NCI-H526 (cell line): Measurements from ENCODE around the gene FPGS.
"Not testable (repeated sequence)": the region's sequence is repeated elsewhere in the genome, so short reads cannot be mapped to it uniquely, and the experiment has no call there.

ENCODE experiments used
- DNase-seq, 2 experiments: peaks; one replicate each; lab custom pipeline; 2025; lab: John Stamatoyannopoulos, UW

FPGS gene

DNA sequence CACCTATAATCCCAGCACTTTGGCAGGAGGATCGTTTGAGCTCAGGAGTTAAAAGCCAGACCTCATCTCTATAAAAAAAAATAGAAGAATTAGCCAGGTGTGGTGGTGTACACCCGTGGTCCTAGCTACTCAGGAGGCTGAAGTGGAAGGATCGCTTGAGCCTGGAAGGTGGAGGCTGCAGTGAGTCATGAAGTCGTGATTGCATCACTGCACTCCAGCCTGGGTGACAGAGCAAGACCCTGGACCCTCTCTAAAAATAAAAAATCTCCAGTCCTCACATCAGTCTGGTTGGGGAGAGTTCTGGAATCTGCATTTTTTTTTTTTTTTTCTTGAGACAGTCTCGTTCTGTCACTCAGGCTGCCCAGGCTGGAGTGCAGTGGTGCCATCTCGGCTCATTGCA lies 9.3 kb downstream of the FPGS start:
- DNase-seq: no peak

GRCh38 chr9:127812936-127813675 lies 10.4 kb downstream of the FPGS start:
- DNase-seq: no peak

GRCh38 chr9:127813686-127814226 lies 11.1 kb downstream of the FPGS start:
- no peak for DNase-seq

DNA sequence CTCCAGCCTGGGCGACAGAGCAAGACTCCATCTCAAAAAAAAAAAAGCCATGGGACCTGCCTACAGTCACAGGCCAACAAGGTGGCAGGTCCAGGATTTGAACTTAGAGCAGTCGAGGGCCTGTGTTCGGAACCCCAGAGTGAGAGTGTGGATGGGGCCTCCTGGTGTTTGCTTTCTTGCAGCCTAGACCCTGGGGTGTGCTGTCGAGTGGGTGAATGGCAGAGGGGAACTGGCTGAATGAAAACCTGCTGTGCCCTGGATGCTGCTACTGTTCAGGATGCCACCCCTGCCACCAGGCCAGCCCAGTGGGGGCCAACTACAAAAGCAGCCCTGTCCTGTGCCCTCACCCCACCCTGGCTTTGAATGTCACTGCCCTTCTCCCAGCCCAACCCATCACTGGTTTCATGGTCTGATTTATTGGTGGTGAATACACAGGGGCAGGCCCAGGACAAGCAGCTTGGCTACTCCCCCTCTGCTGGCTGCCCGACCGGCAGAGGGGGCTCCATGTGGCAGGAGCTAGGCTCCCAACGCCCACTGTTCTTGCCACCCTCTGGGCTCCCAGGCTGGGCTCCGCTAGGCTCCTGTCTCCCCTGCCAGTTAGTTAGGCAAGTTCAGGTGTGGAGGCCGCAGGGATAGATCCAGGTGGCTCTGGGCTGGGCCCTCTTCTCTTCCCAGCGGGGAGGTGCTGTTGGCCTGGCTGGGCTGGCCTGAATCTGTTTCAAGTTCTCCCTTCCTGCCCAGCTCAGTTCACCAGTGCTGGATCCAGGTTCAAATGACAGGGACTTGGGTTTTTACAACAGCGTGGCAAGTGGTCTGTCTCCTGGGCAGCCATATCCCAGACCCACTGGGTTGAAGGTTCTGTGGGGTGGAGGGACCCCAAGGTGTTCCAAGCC lies 12.2 kb downstream of the FPGS start:
- no peak for DNase-seq

DNA sequence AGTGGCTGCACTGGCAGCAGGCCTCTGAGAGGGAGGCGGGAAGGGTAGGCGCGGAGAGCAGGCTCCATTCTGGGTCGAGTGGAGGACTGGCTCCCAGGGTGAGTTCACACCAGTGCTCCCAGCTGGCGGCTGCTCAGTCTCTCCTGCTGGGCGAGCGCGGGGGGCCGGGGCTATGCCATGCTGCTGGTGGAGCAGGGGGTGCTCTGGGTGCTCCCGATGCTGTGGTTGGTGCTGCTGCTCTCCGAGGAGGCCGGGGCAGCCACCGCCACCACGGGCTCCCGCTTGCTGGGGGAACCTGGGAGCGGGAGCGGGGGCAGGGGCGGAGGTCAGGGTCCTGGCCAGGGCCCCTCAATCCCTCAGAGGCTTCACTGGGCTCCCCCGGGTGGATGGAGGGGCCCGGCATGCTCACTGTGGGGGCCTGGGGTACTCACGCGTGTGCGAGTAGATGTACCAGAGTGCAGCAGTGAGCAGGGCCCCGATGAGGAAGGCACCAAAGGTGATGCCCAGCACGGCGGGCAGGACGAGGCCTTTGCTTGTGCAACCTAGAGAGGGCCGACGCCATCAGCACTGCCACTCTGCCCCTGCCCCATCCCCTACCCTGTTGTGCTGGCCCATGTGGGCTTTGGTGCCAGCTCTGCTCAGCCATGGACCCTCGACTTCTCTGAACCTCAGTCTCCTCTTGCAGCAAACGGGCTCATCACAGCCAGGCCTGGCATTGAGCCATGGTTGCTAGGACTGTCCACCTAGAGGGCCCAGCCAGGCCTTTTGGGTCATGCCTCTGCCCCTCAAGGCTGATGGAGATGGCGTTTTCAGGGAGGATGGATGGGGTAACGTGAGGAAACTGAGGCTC lies 13.1 kb downstream of the FPGS start:
- DNase-seq: no peak

DNA sequence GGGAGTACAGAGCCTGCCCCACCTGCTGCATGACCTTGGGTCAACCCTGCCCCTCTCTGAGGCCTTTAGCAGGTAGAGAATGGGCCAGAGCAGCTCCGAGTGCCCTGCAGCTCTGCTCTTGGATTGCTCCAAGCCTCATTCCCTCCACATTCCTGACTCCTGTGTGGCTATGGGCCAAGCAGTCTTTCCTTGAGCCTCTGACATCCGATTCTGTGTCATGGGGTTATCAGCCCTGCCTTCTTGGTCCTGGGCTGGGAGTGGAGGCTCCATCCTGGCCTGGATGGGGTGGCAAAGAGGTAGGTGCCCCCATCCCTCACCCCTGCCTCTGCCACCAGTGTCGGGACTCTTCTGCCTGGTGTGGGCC lies 13.7 kb downstream of the FPGS start:
- no peak for DNase-seq

DNA sequence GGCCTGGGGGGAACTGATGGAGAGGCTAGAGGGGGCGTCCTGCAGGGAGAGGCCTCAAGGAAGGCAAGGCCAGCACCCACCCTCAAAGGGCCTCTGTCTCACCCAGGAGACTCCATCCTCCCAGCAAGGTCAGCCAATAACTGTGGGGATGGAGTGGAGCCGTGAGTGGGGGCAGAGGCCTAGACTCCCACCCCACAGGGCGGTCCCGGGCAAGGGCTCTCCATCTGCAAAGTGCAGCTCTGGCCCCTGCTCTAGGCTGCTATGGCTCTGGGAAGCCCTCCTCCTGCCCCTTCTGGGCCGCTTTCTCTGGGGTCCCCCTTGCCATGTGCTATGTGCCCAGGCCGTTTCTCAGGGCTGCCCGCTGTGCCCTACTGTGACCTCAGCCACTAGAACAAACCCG lies 14.0 kb downstream of the FPGS start:
- DNase-seq: no peak

- DNase-seq: no peak
Measured at GRCh38 chr9:127817881-127818434, 15.3 kb downstream of the FPGS start.

DNA sequence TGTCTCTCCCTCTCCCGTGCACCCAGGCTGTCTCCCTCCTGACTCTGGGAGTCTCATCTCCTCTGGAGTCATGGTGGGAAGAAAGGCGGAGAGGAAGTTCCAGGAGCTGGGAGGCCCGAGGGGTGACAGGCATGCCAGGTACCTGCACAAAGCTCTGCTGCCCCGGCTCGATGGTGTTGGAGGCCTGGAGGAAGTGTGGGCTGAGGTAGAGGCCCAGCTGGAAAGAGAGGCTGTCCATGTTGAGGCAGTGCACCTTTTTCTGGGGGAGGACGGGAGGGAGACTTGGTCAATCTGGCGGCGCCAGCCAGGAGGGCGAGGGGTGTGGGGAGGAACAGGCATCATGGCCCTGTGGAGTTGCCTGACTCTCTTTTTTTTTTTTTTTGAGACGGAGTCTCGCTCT lies 15.9 kb downstream of the FPGS start:
- no peak for DNase-seq

DNA sequence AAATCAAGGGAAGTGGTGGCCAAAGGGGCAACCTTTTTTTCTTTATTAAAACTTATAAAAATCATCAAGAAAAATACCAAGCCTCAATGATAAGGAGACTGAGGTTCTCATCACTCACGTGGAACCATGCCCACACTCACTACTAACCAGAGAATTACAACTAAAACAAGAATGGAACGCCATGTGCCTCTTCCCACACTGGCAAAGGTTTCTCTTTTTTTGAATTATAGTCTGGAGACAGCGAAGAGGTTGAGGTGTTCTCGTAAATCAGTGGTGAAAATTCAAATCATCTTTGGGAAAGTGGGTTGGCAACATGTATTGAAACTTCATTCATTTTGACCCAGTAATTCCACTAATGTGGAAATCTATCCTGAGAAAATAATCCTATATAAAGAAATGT lies 19.4 kb downstream of the FPGS start:
- DNase-seq: no peak

DNA sequence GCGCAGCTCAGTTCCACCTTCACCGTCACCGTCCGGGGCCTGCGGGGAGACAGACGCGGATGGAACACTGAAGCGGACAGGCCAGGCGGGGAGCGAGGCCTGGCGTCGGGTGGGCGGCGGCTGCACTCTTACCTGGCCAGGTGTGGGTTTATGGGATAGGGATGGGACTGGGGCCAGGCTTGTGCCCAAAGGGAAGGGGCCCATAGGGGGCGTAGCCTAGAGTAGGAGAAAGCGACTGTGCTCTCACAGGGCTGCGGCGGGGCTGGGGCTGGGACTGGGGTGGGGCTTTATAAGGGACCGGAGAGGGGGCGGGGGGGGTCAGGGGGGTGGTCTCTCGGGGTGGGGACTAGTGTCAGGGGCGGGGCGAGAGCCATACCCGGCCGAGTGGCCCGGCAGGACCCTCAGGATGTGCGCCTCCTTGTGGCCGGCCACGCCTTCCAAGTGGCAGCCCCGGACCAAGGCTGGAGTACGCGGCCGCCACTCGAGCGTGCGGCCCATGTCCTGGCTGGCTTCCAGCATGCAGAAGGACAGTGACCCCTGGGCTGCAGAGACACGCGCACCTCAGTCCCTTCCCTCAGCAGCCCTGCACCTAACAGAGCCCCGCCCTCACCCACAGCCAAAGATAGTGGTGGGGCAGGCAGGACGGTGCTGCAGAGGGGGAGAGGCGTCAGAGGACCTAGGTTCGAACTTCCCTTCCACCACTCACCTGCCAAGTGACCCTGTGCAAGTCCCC lies 22.8 kb downstream of the FPGS start:
- peak in 1 of 2 experiments; percentile 69 for DNase-seq

DNA sequence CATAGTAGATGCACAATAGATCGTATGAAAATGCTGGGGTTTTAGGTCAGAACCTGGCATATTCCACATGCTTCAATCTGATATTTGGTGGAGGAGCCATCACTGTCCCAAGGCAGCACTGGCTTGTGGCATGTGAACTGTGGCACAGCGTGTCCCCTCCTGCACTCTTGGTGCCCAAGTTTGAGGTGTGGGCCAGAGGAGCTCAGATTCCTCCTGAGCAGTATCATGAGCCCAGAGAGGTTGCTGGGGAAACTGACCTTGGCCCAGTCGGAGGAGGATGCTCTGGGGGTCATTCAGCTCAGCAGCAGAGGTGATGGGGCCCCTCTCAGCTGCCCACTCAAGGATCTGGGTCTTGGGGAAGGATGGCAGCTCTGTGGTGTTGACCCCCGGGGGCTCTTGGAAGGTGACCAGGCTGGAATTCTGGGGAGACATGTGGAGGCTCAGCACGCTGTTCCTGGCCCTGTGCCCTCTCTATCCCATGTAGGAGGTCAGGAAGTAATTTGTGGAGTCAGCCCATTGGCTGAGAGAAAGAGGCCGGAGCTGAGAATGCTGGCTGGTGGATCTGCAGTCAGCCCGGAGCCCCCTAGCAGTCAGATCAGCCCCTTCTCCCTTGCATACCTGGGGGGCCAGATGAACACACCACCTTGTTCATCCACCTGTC lies 23.7 kb downstream of the FPGS start:
- no peak for DNase-seq

- DNase-seq: peak in 1 of 2 experiments; percentile 65
Measured at GRCh38 chr9:127828262-127829031, 25.8 kb downstream of the FPGS start.

DNA sequence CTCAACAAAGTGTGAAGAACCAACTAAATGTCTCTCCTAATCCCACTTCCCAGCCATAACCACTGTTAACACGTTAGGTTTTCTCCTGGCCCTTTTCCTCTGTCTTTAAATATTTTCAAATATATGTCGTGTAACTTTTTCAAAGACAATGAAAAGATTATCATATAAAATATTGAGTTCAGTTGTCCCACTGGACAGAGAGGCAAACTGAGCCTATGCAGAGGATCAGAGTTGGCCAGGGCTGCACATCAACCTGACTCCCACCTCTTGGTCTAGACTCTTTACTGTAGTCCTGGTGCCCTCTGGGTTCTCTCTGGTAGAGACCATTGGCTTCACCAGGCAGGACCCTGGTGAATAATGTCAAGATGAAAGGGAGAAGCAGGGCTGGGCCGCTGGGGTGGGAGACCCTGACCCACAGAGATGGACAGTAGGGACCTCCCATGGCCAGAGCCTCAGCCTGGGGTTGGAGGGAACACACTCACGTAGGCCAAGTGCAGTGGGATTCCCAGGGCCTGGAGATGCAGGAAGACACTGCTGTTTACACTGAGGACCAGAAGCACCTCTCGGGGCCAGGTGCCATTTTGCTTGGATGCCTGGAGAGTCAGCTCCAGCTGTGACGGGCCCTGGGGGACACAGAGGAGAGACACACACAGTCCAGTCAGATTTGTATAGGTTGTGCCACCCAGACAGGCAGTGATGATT lies 26.7 kb downstream of the FPGS start:
- no peak for DNase-seq

- DNase-seq: no peak
Measured at GRCh38 chr9:127832248-127832647, 29.6 kb downstream of the FPGS start.

DNA sequence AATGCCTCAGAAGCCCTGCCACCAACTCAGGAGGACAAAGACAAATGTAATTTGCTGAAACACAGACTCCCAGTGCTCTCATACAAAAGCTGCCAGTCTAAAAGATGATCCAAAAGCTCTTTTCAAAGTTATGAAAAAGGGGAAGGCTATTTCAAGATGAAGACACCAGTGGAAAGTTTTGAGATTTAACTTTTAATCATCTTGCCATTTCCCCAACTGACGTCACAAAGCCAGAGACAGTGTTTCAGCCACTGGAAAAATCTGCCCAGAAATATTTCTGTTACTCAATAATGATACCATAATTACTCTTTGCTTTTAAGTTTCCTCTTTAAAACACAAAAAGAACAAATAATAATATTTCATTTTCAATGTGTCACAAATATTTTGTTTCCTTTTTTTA lies 30.9 kb downstream of the FPGS start:
- DNase-seq: no peak

- no peak for DNase-seq
Measured at GRCh38 chr9:127835991-127836516, 33.4 kb downstream of the FPGS start.

- not testable (repeated sequence) for DNase-seq
Measured at GRCh38 chr9:127836561-127836960, 33.9 kb downstream of the FPGS start.

GRCh38 chr9:127837346-127837745 lies 34.7 kb downstream of the FPGS start:
- no peak for DNase-seq
